ENCODE measurements around the gene MIB1.

Gene MIB1

GRCh38 chr18:21911551-21911950 is 171.0 kb downstream of the MIB1 start:
- in situ Hi-C loops (cut with HindIII; ENCODE audit: low pct_ligation_motif_present, low pct_unique_long_range_greater_than_20kb, low sequenced_read_pairs) = no loop called here
- DNase-seq = no peak

GRCh38 chr18:21912339-21913239 is 172.0 kb downstream of the MIB1 start:
- in situ Hi-C loops (cut with HindIII; ENCODE audit: low pct_ligation_motif_present, low pct_unique_long_range_greater_than_20kb, low sequenced_read_pairs) = no loop called here
- no peak for DNase-seq

- in situ Hi-C loops (cut with HindIII; ENCODE audit: low pct_ligation_motif_present, low pct_unique_long_range_greater_than_20kb, low sequenced_read_pairs) = no loop called here
- DNase-seq = peak; percentile 54
Measured at GRCh38 chr18:21914739-21915319, 174.2 kb downstream of the MIB1 start.

GRCh38 chr18:21915546-21915945 is 175.0 kb downstream of the MIB1 start:
- in situ Hi-C loops (cut with HindIII; ENCODE audit: low pct_ligation_motif_present, low pct_unique_long_range_greater_than_20kb, low sequenced_read_pairs) = no loop called here
- no peak for DNase-seq

GRCh38 chr18:21916594-21916993 is 176.0 kb downstream of the MIB1 start:
- DNase-seq = no peak
- in situ Hi-C loops (cut with HindIII; ENCODE audit: low pct_ligation_motif_present, low pct_unique_long_range_greater_than_20kb, low sequenced_read_pairs) = no loop called here

GRCh38 chr18:21918693-21919092 is 178.1 kb downstream of the MIB1 start:
- no peak for DNase-seq
- in situ Hi-C loops (cut with HindIII; ENCODE audit: low pct_ligation_motif_present, low pct_unique_long_range_greater_than_20kb, low sequenced_read_pairs) = no loop called here
